Suppressor macrophage (primary cell): ENCODE measurements around the gene ACSF2.
A peak's percentile ranks its signal among the peaks of the same experiment; 100 is the strongest.
"Not testable (repeated sequence)": the region's sequence is repeated elsewhere in the genome, so short reads cannot be mapped to it uniquely, and the experiment has no call there.

Experiments
- DNase-seq, 4 experiments: peaks; one replicate each; pipeline ENCODE4 v3.0.0-alpha.2; 2020 to 2022
- total RNA-seq, 17 experiments: gene quantifications; one replicate each; lab custom pipeline; 2026; ENCODE audit warnings: mixed read lengths in 6 of 17, inconsistent platforms in 3 of 17; lab: John Stamatoyannopoulos, UW

Gene ACSF2
- total RNA-seq = 12.5 to 42.0 (median 23.3) reads per million in 17 experiments

GRCh38 chr17:50425682-50426471, at the start of gene ACSF2:
Gene ACSF2 (plus strand): TSS chr17:50426218. CDS start chr17:50426262, 44 bp downstream.
- DNase-seq = peak; percentile 64 to 87 (median 76)

- no peak for DNase-seq
These were observed 46.5 kb upstream of the ACSF2 start for GRCh38 chr17:50379351-50380132.

- peak in 1 of 4 experiments; percentile 14 for DNase-seq
These were observed 45.4 kb upstream of the ACSF2 start for GRCh38 chr17:50380369-50381259.

GRCh38 chr17:50381260-50381815, 44.7 kb upstream of the ACSF2 start:
- no peak for DNase-seq

- DNase-seq = no peak
These were observed 44.1 kb upstream of the ACSF2 start for GRCh38 chr17:50381920-50382319.

GRCh38 chr17:50382931-50383330, 43.1 kb upstream of the ACSF2 start:
- DNase-seq = no peak

GRCh38 chr17:50386510-50386909, 39.5 kb upstream of the ACSF2 start:
- DNase-seq = no peak

- no peak for DNase-seq
These were observed 37.3 kb upstream of the ACSF2 start for GRCh38 chr17:50388728-50389127.

- no peak for DNase-seq
These were observed 36.5 kb upstream of the ACSF2 start for GRCh38 chr17:50389534-50389933.

GRCh38 chr17:50392621-50393020, 33.4 kb upstream of the ACSF2 start:
- DNase-seq = no peak

GRCh38 chr17:50393700-50394099, 32.3 kb upstream of the ACSF2 start:
- no peak for DNase-seq

- DNase-seq = peak in 2 of 4 experiments; percentile 11 to 20
These were observed 31.3 kb upstream of the ACSF2 start for GRCh38 chr17:50394711-50395110.

- peak; percentile 61 to 77 (median 69) for DNase-seq
These were observed 29.5 kb upstream of the ACSF2 start for GRCh38 chr17:50396261-50397110.

- peak; percentile 91 to 94 (median 94) for DNase-seq
These were observed 28.7 kb upstream of the ACSF2 start, which contains the start of gene LRRC59 for GRCh38 chr17:50397111-50397918. Gene LRRC59 (minus strand): TSS chr17:50397523. CDS start chr17:50397317, 206 bp downstream.

GRCh38 chr17:50397919-50398285, 28.1 kb upstream of the ACSF2 start:
- no peak for DNase-seq

GRCh38 chr17:50398672-50399071, 27.3 kb upstream of the ACSF2 start:
- DNase-seq = not testable (repeated sequence)

- DNase-seq = not testable (repeated sequence)
These were observed 26.4 kb upstream of the ACSF2 start for GRCh38 chr17:50399591-50399990.

GRCh38 chr17:50405351-50405750, 20.7 kb upstream of the ACSF2 start:
- DNase-seq = not testable (repeated sequence)

GRCh38 chr17:50406578-50406977, 19.4 kb upstream of the ACSF2 start:
- DNase-seq = no peak

GRCh38 chr17:50407921-50408320, 18.1 kb upstream of the ACSF2 start:
- DNase-seq = no peak
